ENCODE data around the gene SNAI3. TPM values are rescaled to one million over a fixed set of nuclear protein-coding genes. Genes with fewer than 3 reads are reported as not detected.
A peak's percentile ranks its signal among the peaks of the same experiment; 100 is the strongest.

SNAI3 gene
- total and polyA plus RNA-seq, 9 of the 15 experiments (the other 6 are each of a cell fraction or from before 2014, with no cell fraction given): 0.04 to 4.1 (median 0.80) TPM; not detected in 1

GRCh38 chr16:88651276-88651988 lies 34.9 kb downstream of the SNAI3 start (continued):
- 0 out of 2 replicates have a peak, but pooled peaks have one; percentile 15 for TF ChIP-seq FOSL1 (tag; conservative IDR thresholded peaks at IDR 0.05)
- no peak for TF ChIP-seq ZNF24 (IDR thresholded peaks at IDR 0.05)
- TF ChIP-seq GTF3C2 (IDR thresholded peaks at IDR 0.05; ENCODE audit: borderline replicate concordance, extremely low read depth, insufficient read length): no peak
- TF ChIP-seq ETS1 (conservative IDR thresholded peaks at IDR 0.05; ENCODE audit: control insufficient read depth, low read depth, low read length): peak; percentile 80
- TF ChIP-seq DACH1 (IDR thresholded peaks at IDR 0.05; ENCODE audit: partially characterized antibody): peak; percentile 7
- TF ChIP-seq REST (IDR thresholded peaks at IDR 0.05; ENCODE audit: borderline replicate concordance): no peak
- peak; percentile 51; the same call in 1 of the 2 replicates for TF ChIP-seq REST (CRISPR knock-in tag; IDR thresholded peaks at IDR 0.05; ENCODE audit: low read depth)
- TF ChIP-seq ZNF263 (CRISPR knock-in tag; IDR thresholded peaks at IDR 0.05; ENCODE audit: borderline replicate concordance): no peak
- no peak for TF ChIP-seq SNAPC5 (CRISPR knock-in tag; IDR thresholded peaks at IDR 0.05)
- peak; percentile 22 for TF ChIP-seq CBFA2T3 (IDR thresholded peaks at IDR 0.05)
- no peak for TF ChIP-seq IRF2 (CRISPR knock-in tag; IDR thresholded peaks at IDR 0.05)

Measured in K562 (cell line).